Panc1 (cell line): Measurements from ENCODE around the gene PDCD4. TPM values are rescaled to one million over a fixed set of nuclear protein-coding genes. Genes with fewer than 3 reads are reported as not detected.
A peak's percentile ranks its signal among the peaks of the same experiment; 100 is the strongest.

Source experiments
- ATAC-seq: fragments of 200-7000 bp; cut with Tn5 transposase; 2 replicates; pipeline ENCODE4 v1.9.1; 2020; ENCODE audit warnings: mild to moderate bottlenecking, moderate library complexity
- BruUV-seq: library from RNA; stranded (reverse); fragments of 400-500 nt; replicated peaks from 2 replicates; lab custom pipeline; 2021; lab: Mats Ljungman, UMichigan
- CTCF ChIA-PET: fragments of 300-600 bp; sonication (Branson Sonifier 250); formaldehyde crosslinking; loops from one replicate; lab custom pipeline; 2022; ENCODE audit warnings: antibody characterized with exemption; lab: Charles Lee
- POLR2A ChIA-PET: fragments of 300-600 bp; sonication (Branson Sonifier 250); formaldehyde crosslinking; loops from one replicate; lab custom pipeline; 2022; ENCODE audit warnings: antibody characterized with exemption; lab: Charles Lee
- DNase-seq: peaks from one replicate; pipeline ENCODE4 v3.0.0-alpha.2; 2010; ENCODE audit warnings: low read depth, low spot score
- H3K27ac ChIP-seq: 2 replicates; pipeline ENCODE4 v1.5.1; 2011; ENCODE audit warnings: mild to moderate bottlenecking, low read length, inconsistent platforms
- H3K27me3 ChIP-seq: fragments of 200-500 bp; sonication (Bioruptor generic); 2 replicates; pipeline ENCODE4 v1.6.0; 2014; ENCODE audit warnings: low read length, inconsistent platforms; ENCODE audit not compliant: control insufficient read depth, insufficient read depth
- H3K36me3 ChIP-seq: fragments of 200-500 bp; sonication (Bioruptor generic); 2 replicates; pipeline ENCODE4 v1.5.1; 2014; ENCODE audit warnings: inconsistent platforms, mild to moderate bottlenecking, low read length, moderate library complexity; ENCODE audit not compliant: control insufficient read depth, insufficient read depth
- H3K4me1 ChIP-seq: 2 replicates; pipeline ENCODE4 v1.5.1; 2011; ENCODE audit warnings: inconsistent platforms, mild to moderate bottlenecking, low read length, moderate library complexity; ENCODE audit not compliant: control insufficient read depth, insufficient read depth
- H3K4me3 ChIP-seq, 2 experiments: 2 replicates each; pipeline ENCODE4 v1.5.1; 2011 to 2012; ENCODE audit warnings: low read depth in 2 of 2, low read length in 2 of 2, mild to moderate bottlenecking in 2 of 2, inconsistent platforms in 1 of 2, moderate library complexity in 1 of 2
- H3K9me3 ChIP-seq: fragments of 200-500 bp; sonication (Bioruptor generic); 2 replicates; pipeline ENCODE4 v1.5.1; 2014; ENCODE audit warnings: low read depth, mild to moderate bottlenecking, inconsistent platforms, low read length, moderate library complexity; ENCODE audit not compliant: control insufficient read depth, insufficient read depth
- POLR2AphosphoS5 ChIP-seq: IDR thresholded peaks from 2 replicates; pipeline ENCODE4 v1.6.1; 2012; ENCODE audit warnings: mild to moderate bottlenecking, low read depth, low read length, moderate library complexity
- SIN3A ChIP-seq: IDR thresholded peaks from 2 replicates; pipeline ENCODE4 v1.6.1; 2012; ENCODE audit warnings: low read depth, mild to moderate bottlenecking, low read length, moderate library complexity, borderline replicate concordance; ENCODE audit not compliant: insufficient read depth
- TCF7L2 ChIP-seq: IDR thresholded peaks from 2 replicates; pipeline ENCODE4 v1.6.1; 2011; ENCODE audit warnings: mild to moderate bottlenecking, low read depth, low read length, inconsistent platforms
- in situ Hi-C: cut with HindIII; loops from 2 replicates; pipeline ENCODE4 v1.10.0; 2016; ENCODE audit warnings: low sequenced_read_pairs, low pct_unique_long_range_greater_than_20kb
- intact Hi-C: fragments of 100-400 bp; cut with micrococcal nuclease; formaldehyde crosslinking; loops from one replicate; pipeline ENCODE4 v1.10.0; 2022; ENCODE audit not compliant: unreplicated experiment
- total RNA-seq: library from RNA; stranded (reverse); gene quantifications from one replicate; pipeline ENCODE4 v1.2.1, GENCODE V29; 2021; ENCODE audit not compliant: unreplicated experiment
- TF ChIP-seq, protein P1 (sequence below), 2 experiments: IDR thresholded peaks; 2 replicates each; pipeline ENCODE4 v1.6.1; 2011 to 2012; ENCODE audit warnings: low read depth in 2 of 2, control low read depth in 1 of 2, low read length in 1 of 2, mild to moderate bottlenecking in 1 of 2, moderate library complexity in 1 of 2; ENCODE audit not compliant: insufficient read depth in 1 of 2
- TF ChIP-seq, protein P2 (sequence below): fragments of 450-650 bp; IDR thresholded peaks from 2 replicates; pipeline ENCODE4 v1.5.1; 2017; ENCODE audit warnings: mild to moderate bottlenecking

PDCD4 gene
- total RNA-seq, 1 experiment from 2014 or later = 33.6 TPM

DNA sequence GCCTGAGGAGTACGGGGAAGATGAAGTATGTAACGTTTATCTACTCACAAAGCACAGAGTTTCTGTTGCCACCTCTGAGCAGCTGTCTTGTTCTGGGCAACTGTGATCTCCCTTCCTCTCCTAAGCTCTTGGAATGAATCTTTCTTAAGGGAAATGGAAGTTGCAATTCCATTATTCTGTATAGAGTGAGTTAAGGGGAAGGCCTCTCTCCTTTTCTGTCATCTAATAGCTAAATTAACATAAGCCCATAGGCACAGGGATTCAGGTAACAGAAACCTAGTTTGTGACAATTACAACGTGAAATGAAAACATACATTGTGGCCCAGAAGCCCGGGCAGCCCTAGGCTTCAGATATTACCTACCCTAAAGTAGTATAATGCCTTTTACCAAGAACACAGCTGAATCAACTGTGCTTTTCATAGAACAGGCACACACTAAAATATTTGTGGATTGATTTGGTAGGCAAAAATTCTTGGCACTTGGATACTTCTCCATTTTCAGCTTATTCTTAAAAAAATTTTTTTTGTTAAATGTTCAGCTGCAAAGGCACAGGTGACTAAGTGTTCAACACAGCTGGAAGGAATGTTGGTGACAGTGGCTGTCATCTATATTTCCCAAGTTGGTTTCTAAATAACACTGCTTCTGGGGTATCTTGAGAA lies 3.8 kb upstream of the PDCD4 start:
- peak overlapping the region; percentile 51; the same call in 1 of the 2 replicates for H3K27ac ChIP-seq
- DNase-seq (no peak), ATAC-seq (no peak)
- H3K36me3 ChIP-seq = no peaks in the 10 kb centered on the region; the same call in 1 of the 2 replicates
- H3K9me3 ChIP-seq = no peaks in the 10 kb centered on the region
- POLR2A ChIA-PET = interaction anchor here (0.5 kb wide), 1 partner anchor 56 kb away, joined by 3 read pairs; no protein-coding TSS in a partner anchor
- peaks cover 17% of the 10 kb centered on the region for H3K4me1 ChIP-seq
- no peaks in the 10 kb centered on the region for H3K27me3 ChIP-seq
- BruUV-seq = no TSS peak
- CTCF ChIA-PET = no interaction called here
- in situ Hi-C loops = no loop called here
- no peak overlapping the region for H3K4me3 ChIP-seq
- intact Hi-C loops = no loop called here
- TF ChIP-seq, protein P1, sequence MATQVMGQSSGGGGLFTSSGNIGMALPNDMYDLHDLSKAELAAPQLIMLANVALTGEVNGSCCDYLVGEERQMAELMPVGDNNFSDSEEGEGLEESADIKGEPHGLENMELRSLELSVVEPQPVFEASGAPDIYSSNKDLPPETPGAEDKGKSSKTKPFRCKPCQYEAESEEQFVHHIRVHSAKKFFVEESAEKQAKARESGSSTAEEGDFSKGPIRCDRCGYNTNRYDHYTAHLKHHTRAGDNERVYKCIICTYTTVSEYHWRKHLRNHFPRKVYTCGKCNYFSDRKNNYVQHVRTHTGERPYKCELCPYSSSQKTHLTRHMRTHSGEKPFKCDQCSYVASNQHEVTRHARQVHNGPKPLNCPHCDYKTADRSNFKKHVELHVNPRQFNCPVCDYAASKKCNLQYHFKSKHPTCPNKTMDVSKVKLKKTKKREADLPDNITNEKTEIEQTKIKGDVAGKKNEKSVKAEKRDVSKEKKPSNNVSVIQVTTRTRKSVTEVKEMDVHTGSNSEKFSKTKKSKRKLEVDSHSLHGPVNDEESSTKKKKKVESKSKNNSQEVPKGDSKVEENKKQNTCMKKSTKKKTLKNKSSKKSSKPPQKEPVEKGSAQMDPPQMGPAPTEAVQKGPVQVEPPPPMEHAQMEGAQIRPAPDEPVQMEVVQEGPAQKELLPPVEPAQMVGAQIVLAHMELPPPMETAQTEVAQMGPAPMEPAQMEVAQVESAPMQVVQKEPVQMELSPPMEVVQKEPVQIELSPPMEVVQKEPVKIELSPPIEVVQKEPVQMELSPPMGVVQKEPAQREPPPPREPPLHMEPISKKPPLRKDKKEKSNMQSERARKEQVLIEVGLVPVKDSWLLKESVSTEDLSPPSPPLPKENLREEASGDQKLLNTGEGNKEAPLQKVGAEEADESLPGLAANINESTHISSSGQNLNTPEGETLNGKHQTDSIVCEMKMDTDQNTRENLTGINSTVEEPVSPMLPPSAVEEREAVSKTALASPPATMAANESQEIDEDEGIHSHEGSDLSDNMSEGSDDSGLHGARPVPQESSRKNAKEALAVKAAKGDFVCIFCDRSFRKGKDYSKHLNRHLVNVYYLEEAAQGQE (IDR thresholded peaks at IDR 0.05; ENCODE audit: insufficient read depth in 1 of 2, low read depth in 2 of 2, low read length in 1 of 2) = no peak
- TF ChIP-seq POLR2AphosphoS5 = no peak
- TF ChIP-seq, protein P2, sequence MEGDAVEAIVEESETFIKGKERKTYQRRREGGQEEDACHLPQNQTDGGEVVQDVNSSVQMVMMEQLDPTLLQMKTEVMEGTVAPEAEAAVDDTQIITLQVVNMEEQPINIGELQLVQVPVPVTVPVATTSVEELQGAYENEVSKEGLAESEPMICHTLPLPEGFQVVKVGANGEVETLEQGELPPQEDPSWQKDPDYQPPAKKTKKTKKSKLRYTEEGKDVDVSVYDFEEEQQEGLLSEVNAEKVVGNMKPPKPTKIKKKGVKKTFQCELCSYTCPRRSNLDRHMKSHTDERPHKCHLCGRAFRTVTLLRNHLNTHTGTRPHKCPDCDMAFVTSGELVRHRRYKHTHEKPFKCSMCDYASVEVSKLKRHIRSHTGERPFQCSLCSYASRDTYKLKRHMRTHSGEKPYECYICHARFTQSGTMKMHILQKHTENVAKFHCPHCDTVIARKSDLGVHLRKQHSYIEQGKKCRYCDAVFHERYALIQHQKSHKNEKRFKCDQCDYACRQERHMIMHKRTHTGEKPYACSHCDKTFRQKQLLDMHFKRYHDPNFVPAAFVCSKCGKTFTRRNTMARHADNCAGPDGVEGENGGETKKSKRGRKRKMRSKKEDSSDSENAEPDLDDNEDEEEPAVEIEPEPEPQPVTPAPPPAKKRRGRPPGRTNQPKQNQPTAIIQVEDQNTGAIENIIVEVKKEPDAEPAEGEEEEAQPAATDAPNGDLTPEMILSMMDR = no peak
- TF ChIP-seq SIN3A = no peak
- no peak for TF ChIP-seq TCF7L2

DNA sequence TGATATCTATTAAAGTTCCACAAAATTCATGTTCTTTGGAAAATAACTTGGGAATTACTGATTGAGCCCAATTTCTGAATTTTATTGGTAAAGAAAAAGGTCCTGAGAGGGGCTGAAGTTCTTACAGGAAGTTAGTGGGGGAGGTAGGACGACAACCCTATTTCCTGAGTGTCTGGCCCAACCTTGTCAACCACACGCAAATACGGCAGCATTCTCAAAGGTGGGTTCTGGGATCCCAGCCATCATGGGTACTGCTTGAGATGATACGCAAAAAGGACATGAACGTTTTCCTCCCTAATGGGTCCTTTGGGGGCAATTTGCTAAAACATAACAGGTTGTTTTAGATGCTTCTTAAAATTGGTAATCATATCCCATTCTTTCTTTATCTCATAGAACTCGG lies 2.7 kb upstream of the PDCD4 start:
- BruUV-seq = no TSS peak
- H3K4me3 ChIP-seq = no peak overlapping the region
- TF ChIP-seq, protein P2 = no peak
- no peak for TF ChIP-seq TCF7L2
- no peak for TF ChIP-seq POLR2AphosphoS5
- TF ChIP-seq, protein P1 (IDR thresholded peaks at IDR 0.05; ENCODE audit: insufficient read depth in 1 of 2, low read depth in 2 of 2, low read length in 1 of 2) = no peak
- no peak for TF ChIP-seq SIN3A
- CTCF ChIA-PET = no interaction called here
- intact Hi-C loops = no loop called here
- in situ Hi-C loops = no loop called here
- POLR2A ChIA-PET = no interaction called here
- ATAC-seq (no peak), DNase-seq (no peak)
- H3K27ac ChIP-seq = no peak overlapping the region
- H3K9me3 ChIP-seq = no peaks in the 10 kb centered on the region
- H3K4me1 ChIP-seq = peaks cover 27% of the 10 kb centered on the region
- H3K27me3 ChIP-seq = no peaks in the 10 kb centered on the region
- no peaks in the 10 kb centered on the region; the same call in 1 of the 2 replicates for H3K36me3 ChIP-seq
